IPS-11a (cell line): ENCODE measurements around the gene TTC23L.
A peak's percentile ranks its signal among the peaks of the same experiment; 100 is the strongest.
"Not testable (repeated sequence)": the region's sequence is repeated elsewhere in the genome, so short reads cannot be mapped to it uniquely, and the experiment has no call there.

Experiments
- H3K4me3 ChIP-seq: one replicate; pipeline ENCODE4 v1.5.1; 2013; ENCODE audit warnings: low read depth, low read length, control low read depth

Gene TTC23L, protein sequence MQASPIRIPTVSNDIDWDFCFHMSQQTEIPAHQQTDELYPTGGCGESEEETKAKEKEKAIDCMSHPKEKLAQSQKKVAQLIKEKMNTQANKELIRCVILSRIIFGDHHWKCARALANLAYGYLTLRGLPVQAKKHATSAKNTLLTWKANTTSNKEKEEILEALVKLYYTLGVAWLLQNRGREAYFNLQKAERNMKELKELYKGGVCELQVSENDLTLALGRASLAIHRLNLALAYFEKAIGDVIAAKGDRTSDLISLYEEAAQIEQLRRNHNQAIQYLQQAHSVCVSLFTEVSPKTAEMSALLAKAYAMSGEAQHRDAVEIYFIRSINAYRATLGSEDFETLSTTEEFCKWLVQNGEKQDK

DNA sequence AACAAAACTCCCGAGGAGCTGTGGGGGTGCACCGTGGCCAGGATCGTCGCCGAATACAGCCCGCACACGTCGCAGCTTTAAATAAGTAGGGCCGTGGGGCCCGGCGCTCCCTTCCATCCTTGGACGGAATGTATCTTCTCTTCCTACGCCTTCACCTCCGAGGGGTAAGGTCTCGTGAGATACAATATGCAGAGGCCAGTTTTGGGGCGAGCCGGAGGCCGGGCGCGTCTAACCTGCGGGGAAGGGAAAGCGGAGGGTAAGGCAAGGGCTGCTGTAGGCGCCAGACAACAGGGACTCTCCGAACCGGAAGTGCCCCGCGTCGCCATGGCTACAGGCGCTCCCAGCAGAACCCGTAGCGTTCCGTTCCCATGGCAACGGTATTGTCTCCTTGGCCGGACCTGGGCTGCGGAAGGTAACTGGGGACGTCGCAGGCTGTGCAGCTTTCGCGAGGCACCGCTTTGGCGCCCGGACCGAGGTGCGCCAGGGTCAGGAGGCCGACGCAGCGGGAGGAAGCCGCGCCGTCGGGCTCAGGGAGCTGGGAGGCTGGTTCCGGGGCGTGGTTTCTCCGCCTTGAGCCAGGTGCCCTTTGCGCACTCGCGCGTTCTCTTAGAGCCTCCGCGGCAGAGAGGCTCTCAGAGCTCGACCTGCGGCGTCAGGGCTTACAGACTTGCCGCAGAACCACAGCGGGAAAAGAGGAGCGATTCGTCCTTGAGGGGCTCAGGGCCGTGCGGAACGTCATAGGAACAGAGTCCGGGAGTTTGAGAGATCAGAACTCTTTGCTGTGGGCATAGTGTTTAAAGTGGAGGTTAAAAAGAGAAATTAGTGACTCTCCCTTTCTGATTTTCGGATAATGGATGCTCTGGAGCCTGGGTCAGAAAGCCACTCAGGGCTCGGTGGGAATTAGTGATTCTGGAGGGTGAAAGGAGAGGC, at the start of gene TTC23L:
TSS of gene TTC23L (plus strand) at position 380 of the 930 bp plus-strand sequence. CDS start 1,508 bp downstream, outside the sequence.
- H3K4me3 ChIP-seq: peak within 1 kb of the TSS; percentile 70

DNA sequence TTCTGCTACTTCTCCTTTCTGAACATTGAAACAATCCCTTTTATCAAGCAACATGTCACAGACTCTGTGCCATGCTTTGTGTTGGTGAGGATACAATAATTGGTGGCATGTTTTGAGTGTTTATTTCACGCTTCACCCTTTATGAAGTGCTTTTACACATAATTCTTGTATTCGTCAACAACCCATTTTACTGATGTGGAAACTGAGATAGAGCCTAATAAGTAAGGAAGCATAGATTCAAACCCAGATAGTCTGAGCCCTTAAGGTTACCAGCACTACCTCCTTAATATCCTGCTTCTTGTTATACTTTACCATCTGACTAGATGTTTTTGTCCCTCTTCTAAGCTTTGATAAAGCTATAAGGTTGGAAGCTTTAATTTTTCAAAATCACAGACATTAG, 49.3 kb upstream of the TTC23L start:
- H3K4me3 ChIP-seq: no peak overlapping the region

DNA sequence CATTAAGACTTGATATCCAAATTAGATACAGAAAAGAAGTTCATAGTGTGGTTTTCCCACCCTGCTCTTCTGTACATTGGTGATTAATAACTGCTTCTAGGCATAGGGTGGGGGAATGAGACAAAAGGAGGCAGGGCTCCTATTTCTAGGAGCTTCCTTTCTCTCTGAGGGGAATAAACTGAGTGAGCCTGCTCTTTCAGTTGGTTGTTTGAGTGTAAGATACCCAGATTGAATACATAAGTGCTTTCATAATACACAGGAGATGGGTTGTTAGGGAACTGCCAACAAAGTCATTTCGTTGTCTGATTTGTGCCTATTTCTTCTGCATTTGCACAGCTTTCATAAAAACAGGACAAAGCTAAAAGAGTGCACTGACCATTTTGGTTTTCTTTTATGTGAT, 48.9 kb upstream of the TTC23L start:
- H3K4me3 ChIP-seq: no peak overlapping the region

DNA sequence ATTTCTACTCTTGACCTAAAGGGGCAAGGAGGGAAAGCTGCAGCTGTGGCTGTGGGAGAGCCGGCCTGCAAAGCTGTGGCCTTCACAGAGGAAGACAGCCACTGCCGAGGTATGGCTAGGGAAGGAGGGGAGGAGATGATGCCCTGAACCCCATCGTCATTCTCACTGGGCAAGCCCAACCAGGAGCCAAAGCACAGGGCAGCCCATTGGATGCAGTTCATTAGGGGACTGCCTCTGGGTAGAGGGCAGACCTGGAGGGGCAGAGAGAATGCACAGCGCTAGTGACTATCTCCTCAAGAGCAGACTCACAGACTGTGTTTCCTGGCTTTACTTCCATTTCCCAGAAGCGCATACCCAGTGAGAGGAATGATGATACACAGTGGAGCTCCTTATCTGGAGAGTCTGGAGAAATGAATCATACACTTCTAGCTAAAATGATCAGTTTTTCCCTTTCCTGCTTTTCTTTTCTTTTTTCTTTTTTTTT, 47.2 kb upstream of the TTC23L start:
- no peak overlapping the region for H3K4me3 ChIP-seq

DNA sequence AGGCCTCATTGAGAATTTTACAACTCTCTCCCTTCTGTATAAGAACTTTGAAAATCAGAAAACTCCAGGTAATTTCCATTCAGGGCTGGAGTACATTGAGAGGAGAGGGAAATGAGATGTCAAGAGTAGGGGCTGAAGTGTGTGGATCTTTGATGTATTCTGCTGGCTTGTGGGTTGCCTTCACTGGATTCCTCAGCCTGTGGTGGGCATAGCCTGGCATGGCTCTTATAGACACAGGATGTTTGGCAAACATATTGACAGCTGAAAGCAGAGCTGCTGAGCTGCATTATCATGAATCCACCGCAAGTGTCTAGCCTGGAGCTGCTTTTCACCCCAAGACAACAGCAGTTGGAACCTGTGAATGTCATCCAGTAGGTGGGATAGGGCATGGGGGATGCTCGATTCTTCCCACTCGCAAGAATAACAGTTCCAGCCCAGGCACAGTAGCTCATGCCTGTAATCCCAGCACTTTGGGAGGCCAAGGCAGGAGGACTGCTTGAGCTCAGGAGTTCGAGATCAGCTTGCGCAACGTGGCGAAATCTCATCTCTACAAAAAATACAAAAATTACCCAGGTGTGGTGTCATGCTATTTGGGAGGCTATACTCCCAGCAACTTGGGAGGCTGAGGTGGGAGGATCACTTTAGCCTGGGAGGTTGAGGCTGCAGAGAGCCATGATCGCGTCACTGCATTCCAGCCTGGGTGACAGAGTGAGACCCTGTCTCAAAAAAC, 36.0 kb upstream of the TTC23L start:
- H3K4me3 ChIP-seq: no peak overlapping the region

DNA sequence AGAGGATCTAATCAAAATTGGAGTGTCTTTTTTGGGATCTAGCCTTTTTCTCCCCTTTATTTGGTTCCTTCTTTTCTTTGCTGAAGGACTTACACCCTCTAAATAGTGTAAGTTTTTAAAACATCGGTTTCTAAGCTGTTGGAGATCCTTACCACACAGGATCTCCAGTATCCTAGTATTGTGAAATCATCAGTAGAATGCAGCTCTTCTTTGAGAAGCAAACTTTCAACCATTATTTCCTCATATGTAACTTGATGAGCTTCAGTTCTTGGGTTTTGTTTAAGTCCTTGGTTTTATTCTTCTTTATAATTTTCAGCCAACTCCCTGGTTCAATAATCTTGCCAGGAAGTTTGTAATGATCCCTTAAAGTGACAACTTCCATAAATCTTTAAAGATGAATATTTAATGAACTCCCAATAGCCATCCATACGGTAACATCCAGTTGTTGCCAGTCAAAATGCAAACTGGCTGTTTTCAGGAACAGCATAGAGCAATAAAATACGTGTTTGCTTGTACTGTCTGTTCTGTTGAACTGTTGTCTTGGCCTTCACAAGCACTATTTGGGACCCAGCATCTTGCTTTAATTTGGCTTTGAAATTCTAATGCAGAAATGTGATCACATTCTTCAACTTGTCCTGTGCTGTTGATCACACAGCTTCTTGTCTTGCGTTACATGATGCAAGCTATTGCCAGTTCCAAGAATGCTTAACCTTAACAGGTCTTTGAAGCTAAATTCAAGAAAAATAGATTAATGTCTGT, 34.8 kb upstream of the TTC23L start:
- no peak overlapping the region for H3K4me3 ChIP-seq

DNA sequence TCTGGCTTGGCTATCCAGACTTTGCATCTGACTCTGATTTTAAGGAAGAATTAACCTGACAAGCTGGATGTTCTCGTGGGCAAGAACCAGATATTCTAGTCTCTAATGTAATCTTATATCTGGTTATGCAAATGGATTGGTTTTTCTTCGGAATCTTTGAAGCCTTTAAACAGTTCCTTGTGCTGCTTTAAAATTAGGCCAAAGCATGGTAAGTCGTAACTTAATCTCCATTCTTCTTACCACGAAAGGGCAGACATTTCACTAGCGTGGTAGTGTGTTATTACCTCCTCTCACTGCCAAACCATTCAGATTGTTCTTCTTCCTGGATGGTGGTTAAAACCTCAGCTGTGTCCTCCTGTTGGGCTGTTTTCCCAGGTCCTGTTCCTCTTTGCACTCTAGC, 34.1 kb upstream of the TTC23L start:
- no peak overlapping the region for H3K4me3 ChIP-seq

DNA sequence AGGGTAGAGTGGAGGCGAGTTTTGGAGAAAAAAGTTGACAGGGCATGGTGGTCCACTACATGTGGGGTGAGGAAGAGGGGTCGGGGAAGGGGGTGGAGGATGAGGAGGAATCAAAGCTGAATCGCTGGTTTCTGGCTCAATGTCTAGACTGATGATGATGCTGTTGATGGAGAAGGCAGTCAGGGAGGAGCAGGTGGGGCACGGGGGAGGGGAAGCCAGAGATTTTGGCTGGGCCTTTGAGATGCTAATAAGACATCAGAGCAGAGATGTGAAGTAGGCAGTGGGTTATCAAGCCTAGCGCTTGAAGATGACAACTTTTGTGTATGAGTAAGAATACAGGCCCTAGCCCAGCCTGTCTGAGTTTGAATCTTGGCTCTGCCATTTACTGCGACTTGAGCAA, 32.4 kb upstream of the TTC23L start:
- H3K4me3 ChIP-seq: no peak overlapping the region

DNA sequence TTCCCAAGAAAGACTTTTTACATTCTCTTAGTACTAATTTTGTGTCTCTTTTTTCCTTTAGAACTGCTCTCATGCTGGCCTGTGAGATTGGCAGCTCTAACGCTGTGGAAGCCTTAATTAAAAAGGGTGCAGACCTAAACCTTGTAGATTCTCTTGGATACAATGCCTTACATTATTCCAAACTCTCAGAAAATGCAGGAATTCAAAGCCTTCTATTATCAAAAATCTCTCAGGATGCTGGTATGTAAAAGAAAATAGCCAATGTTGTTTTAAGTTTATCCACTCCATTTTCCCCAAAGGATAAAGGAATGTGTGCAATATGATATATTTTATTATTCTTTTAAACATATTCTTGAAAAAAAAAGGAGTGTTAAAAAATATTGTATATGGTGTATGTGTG, 27.3 kb upstream of the TTC23L start:
- H3K4me3 ChIP-seq: no peak overlapping the region

DNA sequence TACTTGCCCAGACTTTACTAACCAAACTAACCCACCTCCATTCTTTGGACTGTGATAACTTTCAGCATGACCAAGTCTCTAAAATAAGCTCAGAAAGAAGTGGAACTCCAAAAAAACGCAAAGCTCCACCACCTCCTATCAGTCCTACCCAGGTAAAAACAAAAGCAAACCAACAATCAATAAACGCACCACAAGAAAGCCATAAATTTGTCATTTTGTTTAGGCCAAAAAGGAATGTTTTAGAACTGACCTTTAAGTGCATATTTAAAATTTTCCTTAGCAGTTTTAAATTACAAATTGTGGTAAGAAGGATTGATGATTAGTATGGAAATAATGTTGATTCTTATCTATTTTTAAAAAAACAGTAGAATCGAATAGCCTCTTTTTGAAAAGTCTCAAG, 25.5 kb upstream of the TTC23L start:
- H3K4me3 ChIP-seq: no peak overlapping the region

DNA sequence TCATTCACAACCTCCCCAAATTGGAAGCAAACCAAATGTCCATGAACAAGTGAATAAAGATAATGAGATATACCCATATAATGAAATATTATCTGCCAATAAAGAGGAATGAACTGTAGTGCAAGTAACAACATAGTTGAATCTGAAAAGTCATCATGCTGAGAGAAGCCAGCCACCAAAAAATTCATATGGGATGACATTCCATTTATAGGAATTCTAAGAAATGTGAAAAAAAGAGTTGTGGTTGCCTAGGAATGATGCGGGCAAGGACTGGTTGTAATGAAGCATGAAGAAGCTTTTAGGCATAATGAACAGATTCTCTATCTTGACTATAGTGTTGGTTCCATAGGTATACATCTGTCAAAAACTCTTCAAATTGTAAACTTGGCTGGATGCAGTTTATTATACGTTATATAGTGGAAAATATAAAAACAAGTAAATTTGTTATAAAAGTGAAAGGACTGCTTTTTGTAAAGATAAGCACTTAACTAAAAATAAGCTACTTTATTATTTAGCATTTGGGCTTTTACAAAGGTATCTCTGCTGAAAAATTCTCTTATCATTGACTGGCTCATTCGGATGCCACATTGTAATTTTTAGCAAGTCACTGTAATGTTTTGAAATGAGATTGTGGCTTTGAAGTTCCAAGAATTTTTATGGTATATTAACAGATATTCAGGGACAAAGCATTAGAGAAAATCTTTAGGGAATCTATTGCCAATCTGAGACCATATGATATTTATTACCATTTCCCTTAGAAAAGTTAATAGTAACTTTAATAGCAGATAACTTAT, 21.2 kb upstream of the TTC23L start:
- H3K4me3 ChIP-seq: no peak overlapping the region

DNA sequence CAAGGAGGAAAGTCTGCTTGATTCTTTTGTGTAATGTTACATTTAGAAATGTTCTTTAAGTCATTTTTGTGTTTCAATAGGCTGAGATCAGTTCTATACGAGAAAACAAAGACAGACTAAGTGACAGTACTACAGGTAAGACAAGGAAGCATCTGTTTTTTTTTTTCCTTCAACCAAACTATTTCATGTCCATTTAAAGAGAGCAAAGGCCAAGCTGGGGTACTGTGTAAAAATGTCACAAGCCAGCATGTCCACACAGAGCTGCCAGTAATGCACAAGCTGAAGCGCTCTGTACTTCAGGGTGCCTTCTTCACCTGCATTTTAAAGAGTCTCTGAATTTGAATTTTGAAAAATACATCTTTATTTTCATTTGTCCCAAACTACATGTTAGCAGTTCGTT, 20.2 kb upstream of the TTC23L start:
- H3K4me3 ChIP-seq: no peak overlapping the region

DNA sequence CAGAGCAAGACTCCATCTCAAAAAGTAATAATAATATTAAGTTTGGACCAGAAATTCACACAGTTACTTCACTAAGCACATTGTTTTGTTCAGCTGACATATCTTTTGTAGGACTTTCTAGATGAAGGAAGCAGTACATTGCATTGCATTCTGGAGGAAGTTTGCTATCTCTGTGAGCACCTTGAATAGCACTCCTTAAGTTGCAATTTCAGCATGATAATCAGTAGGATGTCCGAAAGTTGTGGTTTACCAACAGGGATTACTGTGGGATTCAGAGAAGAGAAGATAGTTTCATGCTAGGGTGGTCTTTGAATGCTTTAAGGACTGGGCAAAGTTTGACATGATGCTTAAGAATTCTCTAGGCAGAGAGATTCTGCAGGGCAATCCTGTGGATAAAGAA, 18.4 kb upstream of the TTC23L start:
- no peak overlapping the region for H3K4me3 ChIP-seq

DNA sequence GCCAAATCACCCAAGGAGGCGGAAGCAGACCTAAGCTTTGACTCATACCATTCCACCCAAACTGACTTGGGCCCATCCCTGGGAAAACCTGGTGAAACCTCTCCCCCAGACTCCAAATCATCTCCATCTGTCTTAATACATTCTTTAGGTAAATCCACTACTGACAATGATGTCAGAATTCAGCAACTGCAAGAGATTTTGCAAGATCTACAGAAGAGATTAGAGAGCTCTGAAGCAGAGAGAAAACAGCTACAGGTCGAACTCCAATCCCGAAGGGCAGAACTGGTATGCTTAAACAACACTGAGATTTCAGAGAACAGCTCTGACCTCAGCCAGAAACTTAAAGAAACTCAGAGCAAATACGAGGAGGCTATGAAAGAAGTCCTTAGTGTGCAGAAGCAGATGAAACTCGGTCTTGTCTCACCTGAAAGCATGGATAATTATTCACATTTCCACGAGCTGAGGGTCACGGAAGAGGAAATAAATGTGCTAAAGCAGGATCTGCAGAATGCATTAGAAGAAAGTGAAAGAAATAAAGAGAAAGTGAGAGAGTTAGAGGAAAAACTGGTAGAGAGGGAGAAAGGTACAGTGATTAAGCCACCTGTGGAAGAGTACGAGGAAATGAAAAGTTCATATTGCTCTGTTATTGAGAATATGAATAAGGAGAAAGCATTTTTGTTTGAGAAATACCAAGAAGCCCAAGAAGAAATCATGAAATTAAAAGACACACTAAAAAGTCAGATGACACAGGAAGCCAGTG, 15.8 kb upstream of the TTC23L start:
- no peak overlapping the region for H3K4me3 ChIP-seq

DNA sequence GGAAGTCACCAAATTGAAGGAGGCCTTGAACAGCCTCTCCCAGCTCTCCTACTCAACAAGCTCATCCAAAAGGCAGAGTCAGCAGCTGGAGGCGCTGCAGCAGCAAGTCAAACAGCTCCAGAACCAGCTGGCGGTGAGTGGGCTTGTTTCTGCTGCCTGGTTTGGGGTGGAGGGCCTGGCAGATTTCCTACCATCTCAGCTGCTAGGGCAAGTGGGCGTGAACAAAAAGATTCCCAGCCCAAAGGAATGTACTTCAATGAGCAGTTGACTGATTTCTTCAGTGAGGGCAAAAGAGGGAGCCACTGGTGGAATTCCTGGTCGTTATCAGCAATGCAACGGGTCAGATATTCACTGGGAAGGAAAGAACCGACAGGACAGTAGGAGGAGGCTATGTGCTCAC, 12.6 kb upstream of the TTC23L start:
- H3K4me3 ChIP-seq: no peak overlapping the region

DNA sequence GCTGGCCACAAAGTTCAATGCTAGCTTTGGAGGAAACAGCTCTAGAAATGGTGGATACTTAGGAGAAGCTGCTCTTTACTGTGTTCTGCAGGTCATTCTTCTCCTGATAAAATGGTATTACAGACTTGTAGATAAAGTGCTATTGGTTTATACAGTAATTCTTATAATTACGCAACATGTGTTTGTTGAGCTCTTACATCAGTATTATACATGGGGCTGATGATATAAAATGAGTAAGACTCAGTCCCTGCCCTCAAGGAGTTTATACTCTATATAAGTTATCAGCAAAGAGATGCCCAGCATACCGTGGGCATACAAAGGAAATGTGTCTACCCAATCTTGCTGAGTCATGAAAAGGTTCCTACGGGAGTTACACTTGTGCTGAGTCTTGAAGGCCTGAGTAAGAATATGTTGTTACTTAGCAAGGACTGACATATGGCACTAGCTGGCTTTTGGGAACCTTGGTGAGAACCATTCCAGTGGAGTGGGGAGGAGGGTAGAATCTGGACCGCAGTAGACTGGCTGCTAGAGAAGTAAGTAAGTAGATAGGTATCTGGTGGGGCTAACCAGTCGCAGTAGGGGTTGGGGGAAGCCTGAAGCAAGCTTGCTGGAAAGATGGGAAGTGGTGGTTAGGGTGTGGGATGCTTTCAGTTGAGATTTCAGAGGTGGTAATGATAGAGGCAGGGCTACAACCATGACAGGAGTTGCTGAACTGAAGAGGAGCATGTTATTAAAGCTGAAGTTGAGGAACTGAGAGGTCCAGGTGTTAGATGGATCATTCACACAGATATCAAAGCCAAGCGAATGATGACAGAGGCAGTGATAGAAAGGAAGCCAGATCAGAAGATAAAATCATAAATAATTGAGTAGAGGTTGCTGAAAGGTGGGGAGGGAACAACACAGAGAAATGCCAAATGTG, 11.1 kb upstream of the TTC23L start:
- no peak overlapping the region for H3K4me3 ChIP-seq

DNA sequence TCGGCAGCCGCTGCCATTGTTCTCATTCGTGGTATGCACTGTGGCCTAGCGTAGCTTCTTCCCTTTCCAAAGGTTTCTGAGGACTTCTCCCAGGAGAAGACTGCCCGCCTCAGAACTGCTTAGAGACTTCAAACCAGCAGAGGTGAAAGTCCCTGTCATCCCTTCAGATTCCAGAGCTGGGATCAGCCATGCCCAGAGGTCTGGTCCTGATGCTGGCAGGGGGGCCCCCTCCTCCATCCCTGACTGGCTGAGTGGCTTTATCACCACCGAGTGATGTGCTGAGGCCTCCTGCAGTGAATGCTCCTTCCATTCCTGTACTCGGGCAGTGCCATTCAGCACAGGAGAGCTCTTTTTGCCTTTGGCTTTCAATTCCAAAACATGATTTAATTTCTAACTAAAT, 8.1 kb upstream of the TTC23L start:
- not testable (repeated sequence) for H3K4me3 ChIP-seq

DNA sequence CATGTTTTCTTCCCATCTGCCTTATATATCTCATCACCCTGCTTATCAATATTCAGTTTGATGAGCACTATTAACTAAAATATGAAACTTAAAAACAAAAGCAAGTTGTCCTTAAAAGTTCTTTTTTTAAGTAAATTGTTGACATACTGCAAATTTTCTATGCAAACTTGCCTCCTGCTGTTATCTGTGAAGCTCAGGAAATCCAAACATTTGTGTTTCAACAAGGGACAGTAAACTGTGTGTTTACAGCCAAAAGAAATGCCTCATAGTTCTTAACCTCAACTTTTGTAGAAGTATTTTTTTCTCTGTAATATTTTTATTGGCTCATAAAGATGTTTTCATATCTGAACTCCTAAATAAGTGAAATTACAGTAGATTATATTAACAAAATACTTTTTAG, 7.7 kb upstream of the TTC23L start:
- H3K4me3 ChIP-seq: no peak overlapping the region
